NB4 (cell line): ENCODE data around the gene MARK2.

Experiments
- POLR2A ChIP-seq: IDR thresholded peaks from 2 replicates; pipeline ENCODE4 v1.6.1; 2011; ENCODE audit warnings: mild to moderate bottlenecking; ENCODE audit not compliant: insufficient read length; ENCODE audit errors: extremely low read depth
- TF ChIP-seq, protein P1 (sequence below): IDR thresholded peaks from one replicate; pipeline ENCODE4 v1.5.1; 2012; ENCODE audit warnings: low read depth, low read length

GRCh38 chr11:63833048-63833447, 5.9 kb upstream of the MARK2 start:
- TF ChIP-seq POLR2A = no peak
- TF ChIP-seq, protein P1, sequence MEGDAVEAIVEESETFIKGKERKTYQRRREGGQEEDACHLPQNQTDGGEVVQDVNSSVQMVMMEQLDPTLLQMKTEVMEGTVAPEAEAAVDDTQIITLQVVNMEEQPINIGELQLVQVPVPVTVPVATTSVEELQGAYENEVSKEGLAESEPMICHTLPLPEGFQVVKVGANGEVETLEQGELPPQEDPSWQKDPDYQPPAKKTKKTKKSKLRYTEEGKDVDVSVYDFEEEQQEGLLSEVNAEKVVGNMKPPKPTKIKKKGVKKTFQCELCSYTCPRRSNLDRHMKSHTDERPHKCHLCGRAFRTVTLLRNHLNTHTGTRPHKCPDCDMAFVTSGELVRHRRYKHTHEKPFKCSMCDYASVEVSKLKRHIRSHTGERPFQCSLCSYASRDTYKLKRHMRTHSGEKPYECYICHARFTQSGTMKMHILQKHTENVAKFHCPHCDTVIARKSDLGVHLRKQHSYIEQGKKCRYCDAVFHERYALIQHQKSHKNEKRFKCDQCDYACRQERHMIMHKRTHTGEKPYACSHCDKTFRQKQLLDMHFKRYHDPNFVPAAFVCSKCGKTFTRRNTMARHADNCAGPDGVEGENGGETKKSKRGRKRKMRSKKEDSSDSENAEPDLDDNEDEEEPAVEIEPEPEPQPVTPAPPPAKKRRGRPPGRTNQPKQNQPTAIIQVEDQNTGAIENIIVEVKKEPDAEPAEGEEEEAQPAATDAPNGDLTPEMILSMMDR = no peak
